HL-60 (cell line): ENCODE measurements around the gene CCRL2.

ENCODE experiments used
- CTCF ChIP-seq: IDR thresholded peaks from one replicate; pipeline ENCODE4 v1.5.1; 2011; ENCODE audit warnings: low read length, control low read depth, inconsistent platforms; ENCODE audit not compliant: insufficient read depth
- POLR2AphosphoS5 ChIP-seq: IDR thresholded peaks from 2 replicates; pipeline ENCODE4 v1.6.1; 2012; ENCODE audit warnings: low read depth
- REST ChIP-seq: IDR thresholded peaks from 2 replicates; pipeline ENCODE4 v1.6.1; 2012; ENCODE audit warnings: low read depth; ENCODE audit not compliant: insufficient replicate concordance

- TF ChIP-seq CTCF: no peak
- no peak for TF ChIP-seq POLR2AphosphoS5
- TF ChIP-seq REST: no peak
Measured at GRCh38 chr3:46370839-46371518, 36.1 kb upstream of the CCRL2 start, which contains the start of gene CCR5.
